NT2/D1 (cell line): ENCODE measurements around the gene NMS.

Source experiments
- DNase-seq: peaks from one replicate; pipeline ENCODE4 v3.0.0-alpha.2; 2011; ENCODE audit warnings: low read depth, low spot score
- H3K27me3 ChIP-seq: 2 replicates; pipeline ENCODE4 v1.6.0; 2011; ENCODE audit warnings: mild to moderate bottlenecking; ENCODE audit not compliant: insufficient read length, insufficient read depth
- H3K36me3 ChIP-seq: 2 replicates; pipeline ENCODE4 v1.6.1; 2011; ENCODE audit warnings: mild to moderate bottlenecking, low read length, mixed read lengths; ENCODE audit not compliant: insufficient read depth, insufficient read length
- H3K4me1 ChIP-seq: 2 replicates; pipeline ENCODE4 v1.5.1; 2011; ENCODE audit not compliant: insufficient read depth, insufficient read length
- H3K4me3 ChIP-seq: 2 replicates; pipeline ENCODE4 v1.5.1; 2011; ENCODE audit warnings: low read depth; ENCODE audit not compliant: insufficient read length
- H3K9ac ChIP-seq: 2 replicates; pipeline ENCODE4 v1.6.0; 2011; ENCODE audit warnings: low read depth; ENCODE audit not compliant: insufficient read length
- H3K9me3 ChIP-seq: 2 replicates; pipeline ENCODE4 v1.5.1; 2011; ENCODE audit warnings: mild to moderate bottlenecking, low read length; ENCODE audit not compliant: insufficient read depth
- SUZ12 ChIP-seq: IDR thresholded peaks from 2 replicates; pipeline ENCODE4 v1.6.1; 2011; ENCODE audit not compliant: insufficient read length, insufficient read depth; ENCODE audit errors: extremely low read depth
- YY1 ChIP-seq: IDR thresholded peaks from 2 replicates; pipeline ENCODE4 v1.6.1; 2011; ENCODE audit not compliant: insufficient read length, insufficient read depth
- ZNF274 ChIP-seq: IDR thresholded peaks from 2 replicates; pipeline ENCODE4 v1.6.1; 2011; ENCODE audit warnings: mild to moderate bottlenecking, low read depth, low read length

The NMS gene

GRCh38 chr2:100470182-100470581 lies at the start of gene NMS:
NMS (plus strand) TSS chr2:100470482; CDS start chr2:100470489, 7 bp downstream.
- H3K4me1 ChIP-seq, result no peaks in the 10 kb centered on the region
- TF ChIP-seq ZNF274 (no peak), SUZ12 (no peak), YY1 (no peak)
- H3K9ac ChIP-seq, result no peak within 1 kb of the TSS
- H3K36me3 ChIP-seq, result no peaks in the 10 kb centered on the region
- H3K9me3 ChIP-seq, result no peaks in the 10 kb centered on the region
- no peak for DNase-seq
- no peak within 1 kb of the TSS for H3K4me3 ChIP-seq
- H3K27me3 ChIP-seq, result no peaks in the 10 kb centered on the region

GRCh38 chr2:100422320-100423055 lies 47.8 kb upstream of the NMS start:
- Histone ChIP-seq H3K4me1 (peaks cover 3% of the 10 kb centered on the region), H3K9me3 (no peaks in the 10 kb centered on the region), H3K36me3 (no peaks in the 10 kb centered on the region), H3K9ac (no peak overlapping the region), H3K4me3 (no peak overlapping the region), H3K27me3 (no peaks in the 10 kb centered on the region)
- DNase-seq, result peak; percentile 30
- TF ChIP-seq YY1, result no peak

- DNase-seq, result no peak
These were observed 46.7 kb upstream of the NMS start for GRCh38 chr2:100423631-100424030.

GRCh38 chr2:100424277-100424875 lies 45.9 kb upstream of the NMS start:
- Histone ChIP-seq H3K9ac (no peak overlapping the region), H3K4me3 (no peak overlapping the region), H3K4me1 (peaks cover 3% of the 10 kb centered on the region), H3K9me3 (0 out of 2 replicates have a peak, but pooled peaks cover 4% of the 10 kb centered on the region), H3K27me3 (no peaks in the 10 kb centered on the region), H3K36me3 (no peaks in the 10 kb centered on the region)
- TF ChIP-seq ZNF274 (no peak), SUZ12 (no peak), YY1 (no peak)
- DNase-seq, result no peak

More at GRCh38 chr2:100423631-100424030, 46.7 kb upstream of the NMS start:
- H3K36me3 ChIP-seq, result no peaks in the 10 kb centered on the region
- H3K27me3 ChIP-seq, result no peaks in the 10 kb centered on the region
- H3K4me1 ChIP-seq, result peaks cover 3% of the 10 kb centered on the region
- TF ChIP-seq SUZ12 (no peak), ZNF274 (no peak), YY1 (no peak)
- H3K9ac ChIP-seq, result no peak overlapping the region
- no peaks in the 10 kb centered on the region for H3K9me3 ChIP-seq
- H3K4me3 ChIP-seq, result no peak overlapping the region

GRCh38 chr2:100425107-100425506 lies 45.2 kb upstream of the NMS start:
- Histone ChIP-seq H3K27me3 (no peaks in the 10 kb centered on the region), H3K9ac (no peak overlapping the region), H3K36me3 (no peaks in the 10 kb centered on the region), H3K4me1 (peaks cover 3% of the 10 kb centered on the region), H3K4me3 (no peak overlapping the region), H3K9me3 (0 out of 2 replicates have a peak, but pooled peaks cover 4% of the 10 kb centered on the region)
- TF ChIP-seq YY1, result no peak
- TF ChIP-seq SUZ12, result no peak
- TF ChIP-seq ZNF274, result no peak
- DNase-seq, result no peak

GRCh38 chr2:100425573-100426383 lies 44.5 kb upstream of the NMS start:
- H3K4me1 ChIP-seq, result peaks cover 3% of the 10 kb centered on the region
- no peak for DNase-seq
- no peak overlapping the region for H3K9ac ChIP-seq
- no peaks in the 10 kb centered on the region for H3K27me3 ChIP-seq
- H3K4me3 ChIP-seq, result no peak overlapping the region
- TF ChIP-seq SUZ12 (no peak), YY1 (no peak), ZNF274 (no peak)
- no peaks in the 10 kb centered on the region for H3K36me3 ChIP-seq
- 0 out of 2 replicates have a peak, but pooled peaks cover 4% of the 10 kb centered on the region for H3K9me3 ChIP-seq

GRCh38 chr2:100426384-100426720 lies 43.9 kb upstream of the NMS start:
- TF ChIP-seq YY1 (no peak), ZNF274 (no peak), SUZ12 (no peak)
- Histone ChIP-seq H3K9ac (peak overlapping the region; percentile 36), H3K4me3 (no peak overlapping the region), H3K27me3 (no peaks in the 10 kb centered on the region), H3K9me3 (0 out of 2 replicates have a peak, but pooled peaks cover 4% of the 10 kb centered on the region), H3K4me1 (peaks cover 3% of the 10 kb centered on the region), H3K36me3 (no peaks in the 10 kb centered on the region)
- no peak for DNase-seq
